Stimulated activated CD8-positive, alpha-beta memory T cell treated with anti-CD3 and anti-CD28 coated beads, Interleukin-15, amount 100 ng/mL, for 4 hours (primary cell): ENCODE data around the gene SDHA.

Experiments used
- DNase-seq, 2 donors: peaks; one replicate each; pipeline ENCODE4 v3.0.0-alpha.2; 2020; ENCODE audit warnings: low read depth in 2 of 2

The SDHA gene

GRCh38 chr5:217494-218456, at the start of gene SDHA, which contains the start of gene CCDC127:
Gene SDHA (plus strand): TSS chr5:218320. CDS start chr5:218356, 36 bp downstream.
Gene CCDC127 (minus strand): TSS chr5:218153. CDS start chr5:216849, 1,304 bp downstream.
- DNase-seq: peak; percentile 94 to 96

- no peak for DNase-seq
Measured at GRCh38 chr5:169071-169727, 48.9 kb upstream of the SDHA start.

GRCh38 chr5:169728-170094, 48.4 kb upstream of the SDHA start:
- DNase-seq: no peak

GRCh38 chr5:170971-171800, 46.9 kb upstream of the SDHA start:
- DNase-seq: no peak

GRCh38 chr5:171801-172331, 46.3 kb upstream of the SDHA start:
- no peak for DNase-seq

- no peak for DNase-seq
Measured at GRCh38 chr5:172421-172820, 45.7 kb upstream of the SDHA start.

GRCh38 chr5:172841-173251, 45.3 kb upstream of the SDHA start:
- no peak for DNase-seq

GRCh38 chr5:173392-174290, 44.5 kb upstream of the SDHA start:
- no peak for DNase-seq

GRCh38 chr5:174291-174600, 43.9 kb upstream of the SDHA start:
- no peak for DNase-seq

- no peak for DNase-seq
Measured at GRCh38 chr5:174876-175465, 43.1 kb upstream of the SDHA start.

- no peak for DNase-seq
Measured at GRCh38 chr5:176296-176823, 41.8 kb upstream of the SDHA start.

- DNase-seq: no peak
Measured at GRCh38 chr5:178110-178509, 40.0 kb upstream of the SDHA start.

- no peak for DNase-seq
Measured at GRCh38 chr5:179401-179800, 38.7 kb upstream of the SDHA start.

- no peak for DNase-seq
Measured at GRCh38 chr5:180286-180918, 37.7 kb upstream of the SDHA start.

GRCh38 chr5:181160-181559, 37.0 kb upstream of the SDHA start:
- DNase-seq: no peak

GRCh38 chr5:181566-181965, 36.6 kb upstream of the SDHA start:
- no peak for DNase-seq

GRCh38 chr5:182126-182525, 36.0 kb upstream of the SDHA start:
- no peak for DNase-seq

GRCh38 chr5:184471-184870, 33.6 kb upstream of the SDHA start:
- no peak for DNase-seq

GRCh38 chr5:185095-186070, 32.7 kb upstream of the SDHA start:
- DNase-seq: no peak
